ENCODE results near the gene GRHL1.

Gene GRHL1

GRCh38 chr2:10001586-10001985, 50.1 kb downstream of the GRHL1 start (continued):
- no peak for TF ChIP-seq ZNF596 (tag by site-specific recombination; IDR thresholded peaks at IDR 0.05)

- no peak for TF ChIP-seq ZNF155 (tag by site-specific recombination; IDR thresholded peaks at IDR 0.05)
- TF ChIP-seq EGR2 (tag by site-specific recombination; IDR thresholded peaks at IDR 0.05; ENCODE audit: low read depth): no peak
- TF ChIP-seq, protein P1, sequence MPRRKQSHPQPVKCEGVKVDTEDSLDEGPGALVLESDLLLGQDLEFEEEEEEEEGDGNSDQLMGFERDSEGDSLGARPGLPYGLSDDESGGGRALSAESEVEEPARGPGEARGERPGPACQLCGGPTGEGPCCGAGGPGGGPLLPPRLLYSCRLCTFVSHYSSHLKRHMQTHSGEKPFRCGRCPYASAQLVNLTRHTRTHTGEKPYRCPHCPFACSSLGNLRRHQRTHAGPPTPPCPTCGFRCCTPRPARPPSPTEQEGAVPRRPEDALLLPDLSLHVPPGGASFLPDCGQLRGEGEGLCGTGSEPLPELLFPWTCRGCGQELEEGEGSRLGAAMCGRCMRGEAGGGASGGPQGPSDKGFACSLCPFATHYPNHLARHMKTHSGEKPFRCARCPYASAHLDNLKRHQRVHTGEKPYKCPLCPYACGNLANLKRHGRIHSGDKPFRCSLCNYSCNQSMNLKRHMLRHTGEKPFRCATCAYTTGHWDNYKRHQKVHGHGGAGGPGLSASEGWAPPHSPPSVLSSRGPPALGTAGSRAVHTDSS (tag by site-specific recombination; IDR thresholded peaks at IDR 0.05): no peak
- no peak for TF ChIP-seq KLF16 (tag by site-specific recombination; IDR thresholded peaks at IDR 0.05)
- no peak for TF ChIP-seq ZNF530 (tag by site-specific recombination; IDR thresholded peaks at IDR 0.05; ENCODE audit: low read depth)
- TF ChIP-seq ZFP3 (tag by site-specific recombination; IDR thresholded peaks at IDR 0.05; ENCODE audit: low read depth): no peak
- no peak for TF ChIP-seq ZNF660 (tag by site-specific recombination; IDR thresholded peaks at IDR 0.05)
- TF ChIP-seq BCL11B (tag by site-specific recombination; IDR thresholded peaks at IDR 0.05; ENCODE audit: low read depth): no peak
- no peak for TF ChIP-seq ZNF701 (tag by site-specific recombination; IDR thresholded peaks at IDR 0.05)
- no peak for TF ChIP-seq ZBTB44 (tag by site-specific recombination; IDR thresholded peaks at IDR 0.05)
- no peak for TF ChIP-seq ZNF223 (tag by site-specific recombination; IDR thresholded peaks at IDR 0.05)
- TF ChIP-seq, protein P2, sequence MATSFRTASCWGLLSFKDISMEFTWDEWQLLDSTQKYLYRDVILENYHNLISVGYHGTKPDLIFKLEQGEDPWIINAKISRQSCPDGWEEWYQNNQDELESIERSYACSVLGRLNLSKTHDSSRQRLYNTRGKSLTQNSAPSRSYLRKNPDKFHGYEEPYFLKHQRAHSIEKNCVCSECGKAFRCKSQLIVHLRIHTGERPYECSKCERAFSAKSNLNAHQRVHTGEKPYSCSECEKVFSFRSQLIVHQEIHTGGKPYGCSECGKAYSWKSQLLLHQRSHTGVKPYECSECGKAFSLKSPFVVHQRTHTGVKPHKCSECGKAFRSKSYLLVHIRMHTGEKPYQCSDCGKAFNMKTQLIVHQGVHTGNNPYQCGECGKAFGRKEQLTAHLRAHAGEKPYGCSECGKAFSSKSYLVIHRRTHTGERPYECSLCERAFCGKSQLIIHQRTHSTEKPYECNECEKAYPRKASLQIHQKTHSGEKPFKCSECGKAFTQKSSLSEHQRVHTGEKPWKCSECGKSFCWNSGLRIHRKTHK (tag by site-specific recombination; IDR thresholded peaks at IDR 0.05): no peak
- Histone ChIP-seq H3K4me1 (ENCODE audit: control insufficient read depth, insufficient read depth, low read length) (no peaks in the 10 kb centered on the region), H3K27ac (ENCODE audit: extremely low read depth, low read depth, low read length) (no peak overlapping the region), H3K9me3 (ENCODE audit: control insufficient read depth, insufficient read depth, low read depth, low read length) (no peaks in the 10 kb centered on the region), H3K4me3 (ENCODE audit: low read depth, low read length) (no peak overlapping the region), H3K36me3 (ENCODE audit: control insufficient read depth in 2 of 2, insufficient read depth in 1 of 2, low read length in 2 of 2) (peaks cover 13 to 36% of the 10 kb centered on the region in 2 experiments)
- ChIA-PET CTCF (interaction anchor here (0.6 to 0.7 kb wide), 3 partner anchors 52 to 899 kb away, joined by 3 to 5 read pairs (median 3); no protein-coding TSS in a partner anchor), POLR2A (no interaction called here)
Measured at GRCh38 chr2:10002109-10002508, 50.6 kb downstream of the GRHL1 start.

DNA sequence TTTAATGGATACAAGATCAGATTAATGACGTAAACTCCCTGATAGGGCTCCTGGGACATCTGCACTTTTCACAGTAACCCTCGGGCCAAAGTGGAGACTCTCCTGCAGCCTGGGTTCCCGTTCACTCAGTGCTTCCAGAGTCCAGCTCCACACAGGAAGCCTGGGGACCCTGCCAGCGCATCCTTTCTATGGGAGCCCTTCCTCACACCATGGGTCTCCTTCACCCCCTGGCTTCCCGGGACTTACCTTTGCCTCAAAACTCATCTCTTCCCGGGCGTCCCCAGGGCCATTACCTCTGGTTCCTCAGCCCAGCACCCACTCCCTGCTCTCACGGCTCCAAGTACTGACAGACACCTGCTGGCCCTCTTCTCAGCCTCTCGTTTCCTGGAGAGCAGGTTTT, 51.2 kb downstream of the GRHL1 start:
- H3K27ac ChIP-seq (ENCODE audit: extremely low read depth, low read depth, low read length): no peak overlapping the region
- CTCF ChIA-PET: interaction anchor here (0.6 to 0.7 kb wide), 3 partner anchors 52 to 900 kb away, joined by 3 to 5 read pairs (median 3); no protein-coding TSS in a partner anchor
- peaks cover 13 to 34% of the 10 kb centered on the region in 2 experiments for H3K36me3 ChIP-seq (ENCODE audit: control insufficient read depth in 2 of 2, insufficient read depth in 1 of 2, low read length in 2 of 2)
- no peaks in the 10 kb centered on the region for H3K9me3 ChIP-seq (ENCODE audit: control insufficient read depth, insufficient read depth, low read depth, low read length)
- no peak for TF ChIP-seq ZNF645 (tag by site-specific recombination; IDR thresholded peaks at IDR 0.05)
- TF ChIP-seq ZNF76 (tag by site-specific recombination; IDR thresholded peaks at IDR 0.05; ENCODE audit: borderline replicate concordance, low read depth): no peak
- TF ChIP-seq ZNF366 (tag by site-specific recombination; conservative IDR thresholded peaks at IDR 0.05): no peak
- no peak for TF ChIP-seq ZNF580 (tag by site-specific recombination; IDR thresholded peaks at IDR 0.05)
- TF ChIP-seq KLF8 (tag by site-specific recombination; IDR thresholded peaks at IDR 0.05): no peak
- TF ChIP-seq MZF1 (tag by site-specific recombination; IDR thresholded peaks at IDR 0.05; ENCODE audit: borderline replicate concordance): no peak
- TF ChIP-seq SALL2 (tag by site-specific recombination; IDR thresholded peaks at IDR 0.05; ENCODE audit: borderline replicate concordance): no peak
- TF ChIP-seq ZNF747 (tag by site-specific recombination; IDR thresholded peaks at IDR 0.05): no peak
- POLR2A ChIA-PET: no interaction called here
- no peaks in the 10 kb centered on the region for H3K4me1 ChIP-seq (ENCODE audit: control insufficient read depth, insufficient read depth, low read length)
- H3K4me3 ChIP-seq (ENCODE audit: low read depth, low read length): no peak overlapping the region
